ENCODE measurements around the gene ADAMTS13.

Gene ADAMTS13

GRCh38 chr9:133393399-133393798 is 28.8 kb upstream of the ADAMTS13 start:
- TF ChIP-seq, protein P1, sequence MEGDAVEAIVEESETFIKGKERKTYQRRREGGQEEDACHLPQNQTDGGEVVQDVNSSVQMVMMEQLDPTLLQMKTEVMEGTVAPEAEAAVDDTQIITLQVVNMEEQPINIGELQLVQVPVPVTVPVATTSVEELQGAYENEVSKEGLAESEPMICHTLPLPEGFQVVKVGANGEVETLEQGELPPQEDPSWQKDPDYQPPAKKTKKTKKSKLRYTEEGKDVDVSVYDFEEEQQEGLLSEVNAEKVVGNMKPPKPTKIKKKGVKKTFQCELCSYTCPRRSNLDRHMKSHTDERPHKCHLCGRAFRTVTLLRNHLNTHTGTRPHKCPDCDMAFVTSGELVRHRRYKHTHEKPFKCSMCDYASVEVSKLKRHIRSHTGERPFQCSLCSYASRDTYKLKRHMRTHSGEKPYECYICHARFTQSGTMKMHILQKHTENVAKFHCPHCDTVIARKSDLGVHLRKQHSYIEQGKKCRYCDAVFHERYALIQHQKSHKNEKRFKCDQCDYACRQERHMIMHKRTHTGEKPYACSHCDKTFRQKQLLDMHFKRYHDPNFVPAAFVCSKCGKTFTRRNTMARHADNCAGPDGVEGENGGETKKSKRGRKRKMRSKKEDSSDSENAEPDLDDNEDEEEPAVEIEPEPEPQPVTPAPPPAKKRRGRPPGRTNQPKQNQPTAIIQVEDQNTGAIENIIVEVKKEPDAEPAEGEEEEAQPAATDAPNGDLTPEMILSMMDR (IDR thresholded peaks at IDR 0.05; ENCODE audit: control insufficient read depth, extremely low read depth, insufficient read depth): no peak
- no peak for DNase-seq (ENCODE audit: low read depth)
- no peak overlapping the region for H3K4me3 ChIP-seq (ENCODE audit: low read depth, low read length)

DNA sequence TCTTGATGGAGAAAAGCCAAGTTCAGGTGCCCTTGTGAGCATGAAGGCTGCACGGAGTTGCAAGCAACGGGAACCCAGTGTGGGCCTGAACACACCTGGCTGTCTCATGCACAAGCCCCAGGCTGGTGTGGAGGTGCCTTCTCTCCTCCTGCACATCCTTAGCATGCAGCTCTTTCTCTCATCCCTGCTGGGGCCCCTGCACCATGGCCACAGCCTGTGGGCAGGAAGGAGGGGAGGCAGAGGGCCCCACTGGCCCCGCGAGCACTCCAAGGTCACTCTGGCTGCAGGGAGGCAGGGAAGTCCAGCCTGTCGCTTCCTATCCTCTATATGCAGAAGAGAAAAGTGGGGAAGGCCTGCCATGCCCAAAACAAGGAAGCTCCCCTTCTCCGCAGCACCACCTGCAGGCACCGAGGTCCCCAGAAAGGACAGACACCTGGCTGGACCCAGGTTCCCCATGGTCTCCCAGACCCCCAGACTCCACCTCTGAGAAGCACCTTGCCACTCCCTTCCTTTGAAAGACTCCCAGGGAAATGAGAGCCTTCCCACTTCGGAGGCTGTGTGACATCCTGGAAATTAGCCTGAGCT is 27.4 kb upstream of the ADAMTS13 start:
- no peak overlapping the region for H3K4me3 ChIP-seq (ENCODE audit: low read depth, low read length)
- TF ChIP-seq, protein P1 (IDR thresholded peaks at IDR 0.05; ENCODE audit: control insufficient read depth, extremely low read depth, insufficient read depth): no peak
- DNase-seq (ENCODE audit: low read depth): no peak

- TF ChIP-seq, protein P1 (IDR thresholded peaks at IDR 0.05; ENCODE audit: control insufficient read depth, extremely low read depth, insufficient read depth): peak; percentile 16; the same call in 1 of the 2 replicates
- no peak overlapping the region for H3K4me3 ChIP-seq (ENCODE audit: low read depth, low read length)
- DNase-seq (ENCODE audit: low read depth): no peak
These were observed 25.2 kb upstream of the ADAMTS13 start for GRCh38 chr9:133396952-133397351.

DNA sequence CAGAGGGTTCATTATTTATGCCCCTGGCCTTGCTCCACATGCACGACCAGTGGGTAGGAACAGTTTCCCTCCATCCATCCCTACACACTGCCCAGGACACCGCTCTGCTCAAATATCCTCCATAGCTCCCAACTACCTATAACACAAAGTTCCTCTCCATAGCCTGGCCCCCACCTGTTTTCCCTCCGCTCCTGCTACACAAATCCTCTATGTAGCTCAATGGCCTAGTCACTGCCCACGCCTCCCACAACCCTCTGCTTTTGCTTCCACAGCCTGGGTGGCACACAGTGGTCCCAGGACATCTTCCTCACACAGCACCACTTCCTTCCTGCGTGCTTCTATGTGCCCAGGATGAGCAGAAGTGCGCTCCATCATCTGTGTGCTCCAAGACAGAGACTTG is 24.8 kb upstream of the ADAMTS13 start:
- no peak overlapping the region for H3K4me3 ChIP-seq (ENCODE audit: low read depth, low read length)
- no peak for DNase-seq (ENCODE audit: low read depth)
- TF ChIP-seq, protein P1 (IDR thresholded peaks at IDR 0.05; ENCODE audit: control insufficient read depth, extremely low read depth, insufficient read depth): no peak

- no peak for DNase-seq (ENCODE audit: low read depth)
- TF ChIP-seq, protein P1 (IDR thresholded peaks at IDR 0.05; ENCODE audit: control insufficient read depth, extremely low read depth, insufficient read depth): no peak
- no peak overlapping the region for H3K4me3 ChIP-seq (ENCODE audit: low read depth, low read length)
These were observed 24.3 kb upstream of the ADAMTS13 start for GRCh38 chr9:133397895-133398294.

- no peak for DNase-seq (ENCODE audit: low read depth)
- TF ChIP-seq, protein P1 (IDR thresholded peaks at IDR 0.05; ENCODE audit: control insufficient read depth, extremely low read depth, insufficient read depth): no peak
These were observed 21.9 kb upstream of the ADAMTS13 start for GRCh38 chr9:133400292-133400691.

GRCh38 chr9:133401588-133401987 is 20.6 kb upstream of the ADAMTS13 start:
- TF ChIP-seq, protein P1 (IDR thresholded peaks at IDR 0.05; ENCODE audit: control insufficient read depth, extremely low read depth, insufficient read depth): no peak
- DNase-seq (ENCODE audit: low read depth): no peak
- no peak overlapping the region for H3K4me3 ChIP-seq (ENCODE audit: low read depth, low read length)

More at GRCh38 chr9:133400292-133400691, 21.9 kb upstream of the ADAMTS13 start:
- H3K4me3 ChIP-seq (ENCODE audit: low read depth, low read length): no peak overlapping the region

Data from LNCaP clone FGC (cell line).